Smooth muscle cell (in vitro differentiated cells): ENCODE data around the gene SCUBE1. TPM values are rescaled to one million over a fixed set of nuclear protein-coding genes. Genes with fewer than 3 reads are reported as not detected.

ENCODE experiments used
- DNase-seq: peaks from one replicate; lab custom pipeline; 2025; ENCODE audit not compliant: unreplicated experiment; lab: John Stamatoyannopoulos, UW
- H2AFZ ChIP-seq: fragments of 200-600 bp; sonication (generic); 2 replicates; pipeline ENCODE4 v1.6.0; 2016; ENCODE audit warnings: antibody characterized with exemption, low read depth, mild to moderate bottlenecking
- H3F3A ChIP-seq: fragments of 200-600 bp; sonication (generic); 2 replicates; pipeline ENCODE4 v1.6.0; 2017; ENCODE audit warnings: antibody characterized with exemption, low read depth
- H3K27ac ChIP-seq: fragments of 200-600 bp; sonication (generic); 2 replicates; pipeline ENCODE4 v1.5.1; 2016; ENCODE audit warnings: low read depth, mild to moderate bottlenecking
- H3K27me3 ChIP-seq: fragments of 200-600 bp; sonication (generic); 2 replicates; pipeline ENCODE4 v1.6.1; 2016; ENCODE audit warnings: low read depth, mild to moderate bottlenecking
- H3K36me3 ChIP-seq: fragments of 200-600 bp; sonication (generic); 2 replicates; pipeline ENCODE4 v1.5.1; 2016; ENCODE audit warnings: low read depth
- H3K4me1 ChIP-seq: fragments of 200-600 bp; sonication (generic); 2 replicates; pipeline ENCODE4 v1.5.1; 2016; ENCODE audit warnings: low read depth
- H3K4me2 ChIP-seq: fragments of 200-600 bp; sonication (generic); 2 replicates; pipeline ENCODE4 v1.6.0; 2016; ENCODE audit warnings: mild to moderate bottlenecking
- H3K4me3 ChIP-seq: fragments of 200-600 bp; sonication (generic); 2 replicates; pipeline ENCODE4 v1.5.1; 2016; ENCODE audit warnings: mild to moderate bottlenecking
- H3K79me2 ChIP-seq: fragments of 200-600 bp; sonication (generic); 2 replicates; pipeline ENCODE4 v1.6.0; 2016; ENCODE audit warnings: low read depth, mild to moderate bottlenecking
- H3K9ac ChIP-seq: fragments of 200-600 bp; sonication (generic); 2 replicates; pipeline ENCODE4 v1.6.0; 2016; ENCODE audit warnings: low read depth
- H3K9me3 ChIP-seq: fragments of 200-600 bp; sonication (generic); replicated peaks from 2 replicates; pipeline ENCODE4 v1.5.1; 2016; ENCODE audit warnings: low read depth
- H4K20me1 ChIP-seq: fragments of 200-600 bp; sonication (generic); 2 replicates; pipeline ENCODE4 v1.6.0; 2016; ENCODE audit warnings: low read depth
- CTCF ChIP-seq: fragments of 200-600 bp; sonication (generic); IDR thresholded peaks from 2 replicates; pipeline ENCODE4 v1.5.1; 2017; ENCODE audit warnings: borderline replicate concordance, mild to moderate bottlenecking, antibody characterized with exemption; ENCODE audit not compliant: insufficient read depth, poor library complexity, severe bottlenecking
- WGBS: methylation state at CpG from one replicate; pipeline ENCODE4 v1.1.7; 2016; ENCODE audit warnings: low lambda C conversion rate; 5-methylcytosine and 5-hydroxymethylcytosine counted together
- polyA plus RNA-seq: library from polyadenylated mRNA; unstranded; fragments of >200 nt; fragmentation: Nextera tagmentation; extraction: Ambion mirVana; gene quantifications from 2 replicates; pipeline ENCODE4 v1.2.1, GENCODE V29; 2016
- total RNA-seq: library from RNA; depleted of rRNA; stranded (reverse); fragments of >200 nt; gene quantifications from 2 replicates; pipeline ENCODE4 v1.2.3, GENCODE V29; 2014

The SCUBE1 gene
- total and polyA plus RNA-seq, 2 experiments from 2014 or later = 13.4 to 16.3 TPM

DNA sequence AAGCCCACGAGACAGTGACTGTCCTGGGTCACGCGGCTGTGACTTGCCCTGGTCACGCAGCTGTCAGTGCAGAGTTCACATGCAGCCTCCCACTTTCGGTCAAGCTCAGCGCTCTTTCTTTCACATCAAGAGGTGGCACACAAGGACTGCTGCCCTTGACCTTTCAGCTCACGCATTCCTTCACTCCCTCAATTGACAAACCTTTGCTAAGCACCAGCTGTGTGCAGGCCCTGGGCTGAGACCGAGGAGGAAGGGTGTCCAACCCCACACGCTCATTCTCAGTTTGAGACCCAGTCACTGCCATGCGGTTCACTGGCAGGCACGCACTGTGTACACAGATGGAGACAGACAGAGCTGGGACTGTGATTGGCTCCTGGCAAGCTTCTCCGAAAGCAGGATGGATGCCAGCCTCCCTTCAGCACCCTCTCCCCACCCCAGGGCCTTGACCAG, 70.3 kb downstream of the SCUBE1 start:
- no peaks in the 10 kb centered on the region for H3K79me2 ChIP-seq
- TF ChIP-seq CTCF = no peak
- WGBS = 83% methylated on average over 12 of the region's 12 CpGs
- no peak for DNase-seq
- peaks cover 8% of the 10 kb centered on the region for H3K4me1 ChIP-seq
- no peak overlapping the region for H3K4me2 ChIP-seq
- H3F3A ChIP-seq = no peaks in the 10 kb centered on the region
- H4K20me1 ChIP-seq = no peaks in the 10 kb centered on the region
- H2AFZ ChIP-seq = no peak overlapping the region
- no peaks in the 10 kb centered on the region for H3K9me3 ChIP-seq
- H3K36me3 ChIP-seq = no peaks in the 10 kb centered on the region
- H3K27ac ChIP-seq = no peak overlapping the region
- no peaks in the 10 kb centered on the region for H3K27me3 ChIP-seq
- no peak overlapping the region for H3K9ac ChIP-seq
- no peak overlapping the region for H3K4me3 ChIP-seq

GRCh38 chr22:43272301-43272700, 70.9 kb downstream of the SCUBE1 start:
- H3K9ac ChIP-seq = no peak overlapping the region
- H3K4me1 ChIP-seq = peaks cover 8% of the 10 kb centered on the region
- no peaks in the 10 kb centered on the region for H4K20me1 ChIP-seq
- H3K79me2 ChIP-seq = no peaks in the 10 kb centered on the region
- no peak overlapping the region for H3K4me2 ChIP-seq
- WGBS = 92% methylated on average over 12 of the region's 12 CpGs
- no peak for TF ChIP-seq CTCF
- H3K27me3 ChIP-seq = no peaks in the 10 kb centered on the region
- no peak overlapping the region for H3K4me3 ChIP-seq
- no peak for DNase-seq
- H3F3A ChIP-seq = no peaks in the 10 kb centered on the region
- H3K9me3 ChIP-seq = no peaks in the 10 kb centered on the region
- no peak overlapping the region for H3K27ac ChIP-seq
- no peaks in the 10 kb centered on the region for H3K36me3 ChIP-seq
- H2AFZ ChIP-seq = no peak overlapping the region

GRCh38 chr22:43270949-43271348, 72.2 kb downstream of the SCUBE1 start:
- TF ChIP-seq CTCF = no peak
- Histone ChIP-seq H2AFZ (no peak overlapping the region), H3K4me3 (no peak overlapping the region), H3F3A (no peaks in the 10 kb centered on the region), H3K4me1 (peaks cover 4% of the 10 kb centered on the region), H3K9ac (no peak overlapping the region), H3K4me2 (no peak overlapping the region), H3K79me2 (no peaks in the 10 kb centered on the region), H3K27ac (no peak overlapping the region), H3K9me3 (no peaks in the 10 kb centered on the region), H4K20me1 (no peaks in the 10 kb centered on the region), H3K36me3 (no peaks in the 10 kb centered on the region), H3K27me3 (no peaks in the 10 kb centered on the region)
- DNase-seq = no peak
- 89% methylated on average over 7 of the region's 7 CpGs for WGBS

GRCh38 chr22:43270314-43270908, 72.8 kb downstream of the SCUBE1 start:
- no peaks in the 10 kb centered on the region for H3K27me3 ChIP-seq
- no peaks in the 10 kb centered on the region for H3K79me2 ChIP-seq
- no peak overlapping the region for H3K4me2 ChIP-seq
- no peaks in the 10 kb centered on the region for H3F3A ChIP-seq
- no peaks in the 10 kb centered on the region for H3K9me3 ChIP-seq
- no peak for DNase-seq
- H3K36me3 ChIP-seq = no peaks in the 10 kb centered on the region
- no peak overlapping the region for H3K27ac ChIP-seq
- no peaks in the 10 kb centered on the region for H3K4me1 ChIP-seq
- 72% methylated on average over 13 of the region's 13 CpGs for WGBS
- H3K9ac ChIP-seq = no peak overlapping the region
- H2AFZ ChIP-seq = no peak overlapping the region
- TF ChIP-seq CTCF = no peak
- H4K20me1 ChIP-seq = no peaks in the 10 kb centered on the region
- no peak overlapping the region for H3K4me3 ChIP-seq
